GM19238 (cell line): ENCODE measurements around the gene GGNBP2.

Experiments used
- DNase-seq: peaks from one replicate; pipeline ENCODE4 v3.0.0; 2011; ENCODE audit warnings: low spot score; ENCODE audit not compliant: insufficient read length

GGNBP2 gene

DNA sequence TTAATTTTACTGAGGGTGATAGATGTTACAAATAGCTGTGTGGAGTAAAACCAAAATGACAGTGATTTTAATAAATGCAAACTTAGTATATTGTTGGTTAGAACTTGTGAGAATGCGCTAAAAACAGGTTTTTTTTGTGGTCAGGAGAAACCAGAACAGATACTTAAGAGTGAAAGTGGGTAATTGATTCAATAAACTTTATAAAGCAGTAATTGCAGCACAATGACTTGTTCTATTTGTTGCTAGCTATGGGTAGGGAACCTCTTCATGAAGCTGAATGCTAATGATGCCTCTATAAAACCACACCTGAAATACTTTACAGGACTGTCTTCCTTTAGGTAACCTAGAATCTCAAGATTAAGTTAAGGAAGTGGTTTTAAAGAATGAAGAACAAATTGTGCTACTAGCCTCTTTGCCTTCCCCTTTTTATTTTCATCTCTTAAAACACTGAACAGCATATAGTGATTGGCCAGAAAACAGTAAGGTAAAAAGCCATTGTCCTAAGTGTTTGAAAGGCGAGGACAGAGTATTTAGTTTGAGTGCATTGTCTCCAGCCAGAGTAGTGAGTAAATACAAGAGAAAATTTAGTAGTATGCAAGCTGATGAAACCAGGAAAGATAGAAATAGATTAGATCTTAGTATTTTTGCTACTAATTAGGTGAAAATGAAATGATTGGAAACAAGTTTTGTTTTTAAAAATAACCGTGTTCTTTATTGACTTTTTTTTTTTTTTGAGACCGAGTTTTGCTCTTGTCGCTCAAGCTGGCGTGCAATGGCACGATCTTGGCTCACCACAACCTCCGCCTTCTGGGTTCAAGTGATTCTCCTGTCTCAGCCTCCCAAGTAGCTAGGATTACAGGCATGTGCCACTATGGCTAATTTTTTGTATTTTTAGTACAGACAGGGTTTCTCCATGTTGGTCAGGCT is 6.0 kb downstream of the GGNBP2 start:
- no peak for DNase-seq

DNA sequence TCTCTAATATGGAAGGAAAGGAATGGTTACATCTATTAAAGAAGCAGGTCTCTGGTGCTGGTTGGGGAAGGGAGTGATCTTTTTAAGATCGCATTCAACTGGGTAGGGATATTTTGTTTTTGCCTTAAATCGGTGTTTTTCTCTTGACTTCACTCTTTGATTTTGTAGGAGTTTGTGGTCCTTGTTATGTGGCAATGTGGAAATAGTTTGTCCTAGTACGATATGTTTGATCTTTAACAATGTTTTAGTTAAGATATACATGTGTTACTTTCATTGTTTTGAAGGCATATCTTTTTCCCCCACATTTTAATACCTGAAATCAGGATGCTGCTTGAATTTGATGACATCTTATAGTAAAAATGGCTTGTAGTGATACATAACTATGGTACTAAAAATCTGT is 8.7 kb downstream of the GGNBP2 start:
- no peak for DNase-seq

DNA sequence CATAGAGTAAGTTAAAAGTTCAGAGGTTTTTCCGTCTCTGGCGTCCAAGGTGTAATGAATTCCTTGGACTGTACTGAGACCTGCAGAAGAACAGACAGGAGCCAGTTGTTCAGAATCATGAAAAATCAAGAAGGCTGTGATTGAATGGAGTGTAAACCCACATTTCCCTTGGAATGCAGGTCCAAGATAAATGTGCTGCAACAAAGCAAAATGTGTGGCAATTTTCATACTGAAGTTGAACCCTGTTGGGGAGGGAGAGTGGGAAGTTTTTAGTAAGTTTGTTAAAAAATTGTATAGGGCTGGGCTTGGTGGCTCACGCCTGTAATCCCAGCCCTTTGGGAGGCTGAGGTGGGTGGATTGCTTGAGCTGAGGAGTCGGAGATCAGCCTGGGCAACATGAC is 21.4 kb downstream of the GGNBP2 start:
- no peak for DNase-seq

DNA sequence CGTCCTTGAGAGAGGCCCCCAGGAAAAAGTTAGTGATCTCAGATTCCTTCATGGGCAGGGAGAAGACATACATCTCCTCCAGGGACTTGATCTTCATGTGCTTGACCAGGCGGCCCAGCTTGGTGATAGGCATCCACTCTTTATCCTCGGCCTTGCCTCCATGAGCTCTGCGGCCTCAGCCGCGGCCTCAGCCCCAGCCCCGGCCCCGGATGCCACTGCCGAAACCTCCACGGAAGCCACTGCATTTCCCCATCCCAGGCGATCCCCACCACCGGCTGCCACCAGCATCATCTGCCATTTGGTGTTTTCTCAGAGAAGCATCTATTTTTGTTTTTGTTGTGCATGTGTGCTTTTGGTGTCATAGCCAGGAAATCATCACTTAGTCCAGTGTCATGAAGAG is 30.3 kb downstream of the GGNBP2 start:
- DNase-seq = no peak

DNA sequence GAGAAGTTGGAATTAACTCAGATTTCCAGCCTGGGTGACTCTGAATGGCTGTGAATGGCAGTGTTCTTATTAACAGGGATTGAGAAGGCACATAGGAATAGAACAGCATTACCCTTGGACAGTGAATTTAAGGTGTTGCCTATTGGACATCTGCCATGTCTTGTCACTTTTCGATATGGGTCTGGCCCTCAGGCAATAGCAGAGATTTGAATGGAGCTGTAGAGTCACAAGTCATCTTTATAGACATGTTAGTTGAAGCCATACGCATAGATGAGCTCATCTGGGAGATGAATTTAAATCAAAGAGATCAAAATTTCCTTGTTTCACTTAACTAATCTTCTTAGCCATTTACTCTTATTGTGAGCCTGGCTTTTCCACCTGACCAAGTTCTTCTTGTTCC is 32.1 kb downstream of the GGNBP2 start:
- no peak for DNase-seq

DNA sequence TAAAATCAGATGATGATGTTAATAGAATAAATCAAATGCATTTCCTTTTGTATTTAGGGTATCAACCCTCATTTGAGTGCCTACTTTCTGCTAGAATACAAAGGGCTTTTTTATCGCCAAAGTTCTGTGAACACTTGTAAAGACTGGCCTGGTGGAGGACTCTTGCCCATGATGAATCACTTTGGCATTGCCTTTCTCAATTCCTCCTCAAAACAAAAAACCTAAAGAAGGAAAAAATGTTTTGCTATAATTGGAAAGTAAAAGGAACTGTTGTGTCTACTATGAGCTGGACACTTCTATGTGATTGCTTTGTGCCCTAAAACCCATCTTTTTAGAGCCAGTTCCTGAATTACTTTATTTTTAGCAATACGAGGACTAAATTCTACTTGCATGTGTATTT is 34.0 kb downstream of the GGNBP2 start:
- DNase-seq = no peak

DNA sequence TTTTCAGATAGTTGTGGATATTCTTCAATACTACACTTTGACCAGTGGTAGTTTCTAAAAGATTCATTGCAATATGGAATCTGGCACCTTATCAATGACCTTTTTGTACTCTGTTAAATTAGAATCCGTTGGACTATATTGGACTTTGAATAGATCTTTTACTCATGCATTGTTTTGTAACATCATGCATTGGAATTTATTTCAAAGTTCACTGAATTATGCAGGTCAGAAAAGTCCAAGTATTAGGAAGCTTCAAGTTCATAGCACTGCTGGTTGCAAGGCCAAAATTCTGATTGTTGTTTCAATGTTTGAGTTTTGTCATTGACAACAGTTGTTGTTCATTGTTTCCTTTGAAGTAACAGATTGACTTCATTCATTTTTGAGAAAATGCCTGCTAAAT is 39.1 kb downstream of the GGNBP2 start:
- no peak for DNase-seq

DNA sequence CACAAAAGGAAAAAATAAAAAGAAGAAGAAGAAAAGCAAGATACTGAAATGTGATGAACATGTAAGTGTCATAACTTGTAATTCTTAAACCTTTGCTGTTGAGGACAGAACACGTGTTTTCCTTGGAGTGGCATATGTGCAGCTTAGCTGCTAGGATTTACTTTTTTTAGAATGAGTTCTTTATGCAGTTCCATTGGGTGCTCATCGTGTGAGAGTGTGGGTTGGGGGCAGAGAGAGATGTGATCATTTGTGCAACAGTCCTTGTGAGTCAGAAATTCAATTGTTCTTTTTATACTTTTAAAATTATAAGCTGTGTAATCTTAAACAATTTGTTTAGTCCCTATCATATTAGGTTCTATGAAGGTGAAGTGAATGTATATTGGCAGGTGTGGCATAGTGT is 41.4 kb downstream of the GGNBP2 start:
- DNase-seq = no peak

DNA sequence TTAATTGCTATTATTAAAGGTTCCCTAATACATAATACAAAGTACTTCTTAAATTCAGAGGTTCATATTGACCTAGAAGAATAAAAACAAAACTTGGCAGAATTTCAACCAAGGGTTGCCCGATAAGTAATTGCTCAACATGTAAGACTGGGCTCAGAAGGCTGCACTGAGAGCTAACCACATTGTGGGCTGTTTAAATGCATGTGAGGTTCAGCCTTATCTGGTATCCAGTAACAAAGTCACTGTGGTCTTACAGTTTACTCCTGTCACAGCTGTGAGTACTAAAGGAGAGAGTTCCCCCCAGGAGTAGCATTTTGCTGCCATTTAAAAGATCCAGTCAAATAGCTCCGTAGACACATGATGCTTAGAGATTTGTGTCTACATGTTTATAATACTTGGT is 45.4 kb downstream of the GGNBP2 start:
- no peak for DNase-seq

DNA sequence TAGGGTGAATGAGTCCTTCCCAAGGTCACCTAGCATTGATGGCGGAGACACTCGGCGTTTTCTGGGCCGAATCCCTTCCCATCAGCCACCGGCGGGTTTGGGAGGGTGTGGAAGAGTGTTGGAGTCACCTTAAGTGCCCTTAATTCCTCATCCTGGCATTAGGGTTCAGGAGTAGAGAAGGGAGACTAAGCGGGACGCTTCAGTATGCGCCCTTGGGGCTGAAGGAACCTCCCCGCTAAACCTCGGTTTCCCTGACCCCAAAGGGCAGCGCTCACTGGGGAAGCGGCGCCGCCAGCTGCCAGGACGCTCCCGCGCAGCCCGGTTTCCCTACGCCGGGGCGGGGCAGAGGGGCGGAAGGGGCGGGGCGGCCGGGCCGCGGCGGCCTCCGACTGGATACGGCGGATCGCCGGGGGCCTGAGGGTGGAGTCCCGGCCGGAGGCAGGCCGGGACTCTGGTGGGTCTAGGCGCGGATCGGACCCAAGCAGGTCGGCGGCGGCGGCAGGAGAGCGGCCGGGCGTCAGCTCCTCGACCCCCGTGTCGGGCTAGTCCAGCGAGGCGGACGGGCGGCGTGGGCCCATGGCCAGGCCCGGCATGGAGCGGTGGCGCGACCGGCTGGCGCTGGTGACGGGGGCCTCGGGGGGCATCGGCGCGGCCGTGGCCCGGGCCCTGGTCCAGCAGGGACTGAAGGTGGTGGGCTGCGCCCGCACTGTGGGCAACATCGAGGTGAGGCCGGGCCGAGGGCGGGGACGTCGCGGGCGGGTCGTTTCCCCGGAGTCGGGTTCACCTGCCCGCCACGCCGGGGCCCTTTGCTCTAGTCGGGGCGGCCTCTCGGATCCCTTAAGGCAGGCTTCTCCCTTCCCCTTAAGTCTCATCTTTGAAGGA is 47.0 kb downstream of the GGNBP2 start, which contains the start of gene DHRS11:
TSS of gene DHRS11 (plus strand) at position 446 of the 882 bp plus-strand sequence. CDS start at position 577, 131 bp downstream.
- DNase-seq = peak; percentile 93

DNA sequence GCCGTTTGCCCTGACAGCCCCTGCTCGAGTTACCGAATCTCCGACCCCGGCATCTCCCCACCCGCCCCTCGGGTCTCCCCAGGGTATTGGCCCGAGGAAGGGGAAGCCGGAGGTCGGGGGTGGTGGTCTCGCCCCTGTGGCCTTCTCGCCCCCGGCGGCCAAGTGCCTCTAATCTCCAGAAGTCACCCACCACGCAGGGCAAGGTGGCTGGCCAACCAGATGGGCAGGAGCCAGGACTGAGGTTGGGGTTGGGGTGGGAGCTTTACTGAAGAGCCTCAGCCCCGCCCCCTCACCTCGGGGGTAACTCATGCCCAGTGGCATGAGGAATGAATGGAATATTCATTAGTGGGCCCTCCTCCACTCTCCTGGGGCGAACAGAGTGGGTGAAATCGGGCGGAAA is 47.6 kb downstream of the GGNBP2 start:
- DNase-seq = no peak

DNA sequence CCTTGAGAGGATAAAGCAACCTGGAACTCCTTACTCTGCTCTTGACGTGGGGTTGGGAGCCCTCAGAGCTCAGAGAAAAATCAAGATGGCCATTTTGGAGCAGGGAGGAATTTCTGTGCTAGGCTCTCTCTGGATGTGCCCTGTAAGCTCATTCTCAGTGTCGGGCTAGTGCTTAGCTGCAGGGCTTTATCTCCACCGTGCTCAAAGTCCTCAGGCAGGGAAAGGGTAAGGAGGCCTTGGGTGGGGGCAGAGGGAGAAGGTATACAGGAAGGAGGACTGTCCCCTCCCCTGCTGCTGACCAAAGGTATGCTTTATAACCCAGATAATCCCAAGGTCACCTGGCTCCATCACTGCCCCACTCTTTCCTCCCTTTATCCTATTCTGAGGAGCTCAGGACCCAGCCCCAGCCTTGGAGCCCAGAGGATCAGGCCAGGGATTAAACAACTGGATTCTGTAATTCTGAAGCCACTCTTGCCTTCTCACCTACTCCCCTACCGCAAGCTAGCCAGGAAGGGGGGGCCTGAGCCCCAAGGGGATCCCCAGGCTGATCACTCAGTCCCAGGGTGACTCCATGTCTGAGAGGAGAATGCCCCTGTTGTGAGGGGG is 48.1 kb downstream of the GGNBP2 start:
- no peak for DNase-seq

DNA sequence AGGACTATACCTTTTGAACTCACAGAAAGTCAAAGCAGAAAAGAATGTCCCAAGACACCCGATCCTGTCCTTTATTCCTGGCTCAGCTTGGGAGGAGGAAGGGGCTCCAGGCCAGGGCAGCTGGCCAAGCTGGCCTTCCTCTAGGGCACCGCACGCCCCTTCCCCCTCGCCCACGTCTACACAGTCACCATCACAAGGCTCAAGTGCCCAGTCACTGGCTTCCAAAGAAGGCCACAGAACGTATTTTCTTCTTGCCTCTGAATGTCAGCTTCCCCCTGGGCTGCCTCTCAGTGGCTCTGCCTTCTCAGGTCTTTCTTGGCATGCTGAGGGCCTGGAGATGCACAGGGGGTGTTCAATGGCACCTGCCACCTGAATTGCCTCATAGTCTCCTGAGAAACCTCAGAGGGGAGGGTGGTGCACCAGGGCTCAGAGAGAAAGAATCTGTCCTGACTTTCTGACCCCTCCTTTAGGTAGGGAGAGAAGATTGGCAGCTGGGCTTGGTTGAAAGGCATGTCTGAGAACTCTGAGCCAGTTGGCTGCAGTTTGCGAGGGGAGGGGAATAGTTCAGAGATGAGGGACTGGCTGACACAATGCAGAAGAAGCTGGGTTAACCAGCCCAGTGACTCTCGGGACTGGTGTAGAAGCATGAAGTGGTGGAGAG is 49.1 kb downstream of the GGNBP2 start:
- DNase-seq = no peak

DNA sequence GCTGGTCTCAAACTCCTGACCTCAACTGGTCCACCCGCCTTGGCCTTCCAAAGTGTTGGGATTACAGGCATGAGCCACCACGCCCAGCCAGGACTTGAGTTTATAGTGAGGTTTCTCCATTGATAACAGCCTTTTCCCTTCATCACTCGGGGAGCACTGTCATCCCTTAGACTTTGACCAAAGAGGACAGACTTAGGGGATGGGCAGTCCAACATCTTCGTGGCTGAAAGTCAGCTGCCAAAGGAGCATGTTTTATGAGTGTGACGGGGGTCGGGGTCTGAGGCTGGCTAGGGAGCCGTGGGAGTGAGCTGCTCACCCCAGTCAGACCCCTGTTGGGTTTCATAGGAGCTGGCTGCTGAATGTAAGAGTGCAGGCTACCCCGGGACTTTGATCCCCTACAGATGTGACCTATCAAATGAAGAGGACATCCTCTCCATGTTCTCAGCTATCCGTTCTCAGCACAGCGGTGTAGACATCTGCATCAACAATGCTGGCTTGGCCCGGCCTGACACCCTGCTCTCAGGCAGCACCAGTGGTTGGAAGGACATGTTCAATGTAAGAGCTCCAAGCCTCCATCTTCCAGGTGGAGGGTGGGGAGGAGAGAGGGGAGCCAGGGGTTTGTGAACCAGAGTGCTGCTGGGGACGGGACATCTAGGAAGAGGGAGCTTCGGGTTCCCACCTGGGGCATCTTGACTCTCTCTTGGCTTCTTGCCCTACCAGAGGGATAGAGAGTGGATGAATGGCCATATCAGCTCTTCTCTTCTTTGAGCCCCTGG is 50.1 kb downstream of the GGNBP2 start:
- DNase-seq = no peak

DNA sequence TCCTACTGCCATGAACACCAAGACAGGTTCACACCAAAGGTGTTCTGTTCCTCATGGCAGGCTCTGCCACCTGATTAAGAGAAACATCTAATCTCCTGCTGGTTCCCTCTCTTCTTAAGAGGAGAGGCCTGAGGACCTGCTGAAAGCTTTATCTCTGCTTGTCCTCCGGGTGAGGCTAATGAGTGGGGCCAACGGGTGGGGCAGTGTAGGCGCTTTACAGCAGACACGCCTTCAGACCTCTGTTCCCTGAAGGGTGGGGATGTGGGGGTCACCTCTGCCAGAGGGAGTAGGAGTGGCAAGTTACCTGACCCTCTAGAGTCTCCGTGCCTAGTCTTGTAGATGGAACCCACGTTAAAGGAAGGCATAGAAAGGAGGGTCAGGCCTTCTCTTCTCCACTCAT is 52.5 kb downstream of the GGNBP2 start:
- DNase-seq = no peak

DNA sequence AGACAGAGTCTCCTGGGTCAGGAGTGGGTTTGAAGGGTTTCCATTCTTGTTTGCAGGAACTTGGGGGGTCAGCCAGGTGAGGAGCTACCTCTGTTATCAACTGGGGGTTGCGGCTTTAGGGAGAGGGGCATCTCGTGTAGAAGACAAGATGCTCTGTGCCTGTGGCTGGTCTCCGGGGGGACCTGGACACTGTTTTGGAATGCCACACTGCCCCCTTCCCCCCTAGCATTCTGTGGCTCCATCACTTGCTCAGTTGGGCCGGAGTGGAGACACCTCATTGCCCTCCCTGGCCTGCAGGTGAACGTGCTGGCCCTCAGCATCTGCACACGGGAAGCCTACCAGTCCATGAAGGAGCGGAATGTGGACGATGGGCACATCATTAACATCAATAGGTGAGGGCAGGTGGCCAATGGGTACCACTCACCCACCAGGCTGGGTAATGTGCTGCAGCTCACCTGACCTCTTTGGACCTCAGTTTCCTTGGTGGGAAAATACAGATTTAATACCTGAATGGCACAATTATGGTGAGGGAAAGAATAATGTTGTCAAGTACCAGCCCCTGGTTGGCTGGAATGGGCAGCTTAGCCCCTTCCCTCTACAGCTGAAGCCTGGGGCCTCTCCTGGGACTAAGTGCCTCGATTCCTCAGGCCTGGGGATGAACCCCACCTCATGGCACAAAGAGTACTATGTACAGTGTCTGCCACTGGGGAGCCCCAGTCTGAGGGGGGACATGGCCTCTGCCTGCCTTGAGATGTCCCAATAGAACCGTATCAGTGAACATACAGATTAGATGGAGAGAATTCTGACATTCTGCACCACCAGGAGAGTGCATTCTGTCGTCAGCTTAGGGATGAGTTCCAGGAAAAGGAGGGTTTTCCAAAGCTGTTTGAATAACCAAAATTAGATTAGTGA is 53.4 kb downstream of the GGNBP2 start:
- no peak for DNase-seq

DNA sequence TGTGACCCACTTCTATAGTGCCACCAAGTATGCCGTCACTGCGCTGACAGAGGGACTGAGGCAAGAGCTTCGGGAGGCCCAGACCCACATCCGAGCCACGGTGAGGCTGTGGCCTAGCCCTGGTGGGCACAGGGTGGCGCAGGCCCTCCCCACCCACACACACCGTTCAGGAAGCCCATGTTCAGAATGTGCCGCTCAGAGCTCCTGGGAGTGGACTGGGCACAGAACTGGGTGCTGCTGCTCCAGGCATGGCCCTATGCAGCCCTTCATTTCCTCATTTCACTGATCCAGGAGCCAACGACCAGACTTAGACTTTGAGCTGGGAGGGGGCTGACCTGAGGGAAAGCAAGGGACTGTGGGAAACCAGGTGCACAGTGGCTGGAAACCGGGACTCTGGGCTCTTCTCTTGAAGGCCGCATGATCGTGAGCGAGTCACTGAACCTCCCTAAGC is 54.3 kb downstream of the GGNBP2 start:
- no peak for DNase-seq

DNA sequence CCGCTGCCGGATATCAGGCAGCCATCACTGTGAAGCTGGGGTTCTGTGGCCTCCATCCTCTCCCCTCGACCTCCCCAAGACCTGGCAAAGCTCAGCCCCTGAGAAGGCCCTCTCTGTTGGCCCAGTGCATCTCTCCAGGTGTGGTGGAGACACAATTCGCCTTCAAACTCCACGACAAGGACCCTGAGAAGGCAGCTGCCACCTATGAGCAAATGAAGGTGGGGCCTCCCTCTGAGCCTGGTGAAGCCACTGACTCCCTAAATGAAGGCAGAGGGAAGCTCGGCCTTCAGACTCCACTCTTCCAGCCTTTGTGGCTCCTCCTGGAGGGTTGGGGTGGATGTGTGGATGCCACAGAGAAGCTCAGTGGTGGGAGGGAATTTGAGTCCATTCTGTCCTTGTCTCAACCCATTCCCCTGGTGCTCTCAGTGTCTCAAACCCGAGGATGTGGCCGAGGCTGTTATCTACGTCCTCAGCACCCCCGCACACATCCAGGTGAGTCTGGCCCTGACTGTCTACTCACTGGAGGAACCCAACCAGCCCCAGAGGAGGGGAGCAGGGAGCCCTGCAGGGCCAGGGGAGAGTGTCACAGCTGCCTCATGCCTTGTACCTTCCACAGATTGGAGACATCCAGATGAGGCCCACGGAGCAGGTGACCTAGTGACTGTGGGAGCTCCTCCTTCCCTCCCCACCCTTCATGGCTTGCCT is 55.0 kb downstream of the GGNBP2 start:
- no peak for DNase-seq

DNA sequence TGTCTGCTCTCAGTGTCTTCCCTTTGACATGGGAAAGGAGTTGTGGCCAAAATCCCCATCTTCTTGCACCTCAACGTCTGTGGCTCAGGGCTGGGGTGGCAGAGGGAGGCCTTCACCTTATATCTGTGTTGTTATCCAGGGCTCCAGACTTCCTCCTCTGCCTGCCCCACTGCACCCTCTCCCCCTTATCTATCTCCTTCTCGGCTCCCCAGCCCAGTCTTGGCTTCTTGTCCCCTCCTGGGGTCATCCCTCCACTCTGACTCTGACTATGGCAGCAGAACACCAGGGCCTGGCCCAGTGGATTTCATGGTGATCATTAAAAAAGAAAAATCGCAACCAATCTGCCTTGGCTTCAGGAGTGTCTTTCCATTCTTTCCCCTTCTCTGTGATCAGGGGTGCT is 55.7 kb downstream of the GGNBP2 start:
- no peak for DNase-seq
